Measurements from ENCODE around the gene DLG3.

DLG3 gene

DNA sequence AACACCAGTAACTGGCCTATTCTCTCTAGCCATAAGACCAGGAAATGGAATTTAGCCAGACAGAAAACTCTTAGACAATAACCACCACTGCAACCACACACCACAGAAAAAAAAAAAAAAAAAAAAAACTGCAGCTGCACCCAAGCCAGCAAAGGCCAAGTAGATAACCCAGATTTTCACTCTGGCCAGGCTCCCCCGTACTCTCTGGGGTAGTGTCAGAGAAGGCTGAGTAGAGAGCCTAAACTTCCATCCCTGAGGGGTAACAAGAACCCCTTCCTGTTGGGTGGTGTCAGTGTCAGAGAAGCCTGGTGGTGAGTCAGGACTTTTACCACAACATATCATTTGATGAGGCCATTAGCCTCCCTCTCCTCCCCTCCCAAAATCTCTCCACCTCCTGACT lies 5.6 kb upstream of the DLG3 start:
- no peaks in the 10 kb centered on the region for H3K27me3 ChIP-seq (replicated peaks; ENCODE audit: control insufficient read depth, insufficient read depth, low read length)

DNA sequence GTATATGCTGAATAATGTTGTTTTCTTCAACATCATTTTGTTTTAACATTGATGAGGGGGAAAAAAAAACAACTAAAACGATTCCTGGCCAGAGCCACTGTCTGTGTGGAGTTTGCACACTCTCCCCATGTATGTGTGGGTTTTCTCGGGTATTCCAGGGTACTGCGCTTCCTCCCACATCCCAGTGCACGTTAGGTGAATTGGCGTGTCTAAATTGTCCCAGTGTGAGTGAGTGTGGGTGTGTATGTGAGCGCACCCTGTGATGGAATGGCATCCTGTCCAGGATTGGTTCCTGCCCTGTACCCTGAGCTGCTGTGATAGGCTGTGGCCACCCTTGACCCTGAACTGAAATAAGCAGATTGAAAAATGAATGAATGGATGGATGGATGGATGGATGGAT lies 2.4 kb upstream of the DLG3 start:
- H3K4me3 ChIP-seq (replicated peaks; ENCODE audit: low read depth, low read length): no peak overlapping the region
- no peaks in the 10 kb centered on the region for H3K36me3 ChIP-seq (ENCODE audit: control insufficient read depth, insufficient read depth, low read length)
- DNase-seq (ENCODE audit: extremely low read depth, insufficient read length): no peak
- no peaks in the 10 kb centered on the region for H3K27me3 ChIP-seq (replicated peaks; ENCODE audit: control insufficient read depth, insufficient read depth, low read length)
- TF ChIP-seq, protein P1, sequence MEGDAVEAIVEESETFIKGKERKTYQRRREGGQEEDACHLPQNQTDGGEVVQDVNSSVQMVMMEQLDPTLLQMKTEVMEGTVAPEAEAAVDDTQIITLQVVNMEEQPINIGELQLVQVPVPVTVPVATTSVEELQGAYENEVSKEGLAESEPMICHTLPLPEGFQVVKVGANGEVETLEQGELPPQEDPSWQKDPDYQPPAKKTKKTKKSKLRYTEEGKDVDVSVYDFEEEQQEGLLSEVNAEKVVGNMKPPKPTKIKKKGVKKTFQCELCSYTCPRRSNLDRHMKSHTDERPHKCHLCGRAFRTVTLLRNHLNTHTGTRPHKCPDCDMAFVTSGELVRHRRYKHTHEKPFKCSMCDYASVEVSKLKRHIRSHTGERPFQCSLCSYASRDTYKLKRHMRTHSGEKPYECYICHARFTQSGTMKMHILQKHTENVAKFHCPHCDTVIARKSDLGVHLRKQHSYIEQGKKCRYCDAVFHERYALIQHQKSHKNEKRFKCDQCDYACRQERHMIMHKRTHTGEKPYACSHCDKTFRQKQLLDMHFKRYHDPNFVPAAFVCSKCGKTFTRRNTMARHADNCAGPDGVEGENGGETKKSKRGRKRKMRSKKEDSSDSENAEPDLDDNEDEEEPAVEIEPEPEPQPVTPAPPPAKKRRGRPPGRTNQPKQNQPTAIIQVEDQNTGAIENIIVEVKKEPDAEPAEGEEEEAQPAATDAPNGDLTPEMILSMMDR (IDR thresholded peaks at IDR 0.05; ENCODE audit: insufficient read depth, low read length, poor library complexity, severe bottlenecking): no peak

More for the DNA sequence above, 5.6 kb upstream of the DLG3 start:
- no peak for DNase-seq (ENCODE audit: extremely low read depth, insufficient read length)
- Histone ChIP-seq H3K4me3 (replicated peaks; ENCODE audit: low read depth, low read length) (no peak overlapping the region), H3K36me3 (ENCODE audit: control insufficient read depth, insufficient read depth, low read length) (no peaks in the 10 kb centered on the region)
- TF ChIP-seq, protein P1 (IDR thresholded peaks at IDR 0.05; ENCODE audit: insufficient read depth, low read length, poor library complexity, severe bottlenecking): no peak

DNA sequence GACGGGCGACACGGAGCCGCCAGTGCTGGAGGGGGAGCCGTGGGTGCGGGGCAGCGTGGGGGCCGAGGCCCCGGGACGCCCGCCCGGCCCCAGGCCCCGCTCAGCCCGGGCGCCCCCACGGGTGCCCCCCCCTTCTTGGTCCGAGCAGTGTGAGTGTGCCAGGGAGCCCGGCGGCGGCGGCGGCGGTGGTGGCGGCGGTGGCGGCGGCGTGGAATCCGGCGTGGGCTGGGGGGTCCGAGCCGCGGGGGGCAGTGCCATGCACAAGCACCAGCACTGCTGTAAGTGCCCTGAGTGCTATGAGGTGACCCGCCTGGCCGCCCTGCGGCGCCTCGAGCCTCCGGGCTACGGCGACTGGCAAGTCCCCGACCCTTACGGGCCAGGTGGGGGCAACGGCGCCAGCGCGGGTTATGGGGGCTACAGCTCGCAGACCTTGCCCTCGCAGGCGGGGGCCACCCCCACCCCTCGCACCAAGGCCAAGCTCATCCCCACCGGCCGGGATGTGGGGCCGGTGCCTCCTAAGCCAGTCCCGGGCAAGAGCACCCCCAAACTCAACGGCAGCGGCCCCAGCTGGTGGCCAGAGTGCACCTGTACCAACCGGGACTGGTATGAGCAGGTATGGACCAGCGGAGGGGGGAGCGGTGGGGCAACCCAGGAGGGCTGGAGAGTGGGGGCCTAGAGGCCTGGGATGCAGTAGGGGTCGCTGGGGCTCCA lies 466 bp downstream of the DLG3 start:
- no peaks in the 10 kb centered on the region for H3K36me3 ChIP-seq (ENCODE audit: control insufficient read depth, insufficient read depth, low read length)
- H3K4me3 ChIP-seq (replicated peaks; ENCODE audit: low read depth, low read length): 0 out of 2 replicates have a peak overlapping the region, but pooled peaks have one; percentile 14
- no peak for DNase-seq (ENCODE audit: extremely low read depth, insufficient read length)
- TF ChIP-seq, protein P1 (IDR thresholded peaks at IDR 0.05; ENCODE audit: insufficient read depth, low read length, poor library complexity, severe bottlenecking): no peak
- no peaks in the 10 kb centered on the region for H3K27me3 ChIP-seq (replicated peaks; ENCODE audit: control insufficient read depth, insufficient read depth, low read length)

DNA sequence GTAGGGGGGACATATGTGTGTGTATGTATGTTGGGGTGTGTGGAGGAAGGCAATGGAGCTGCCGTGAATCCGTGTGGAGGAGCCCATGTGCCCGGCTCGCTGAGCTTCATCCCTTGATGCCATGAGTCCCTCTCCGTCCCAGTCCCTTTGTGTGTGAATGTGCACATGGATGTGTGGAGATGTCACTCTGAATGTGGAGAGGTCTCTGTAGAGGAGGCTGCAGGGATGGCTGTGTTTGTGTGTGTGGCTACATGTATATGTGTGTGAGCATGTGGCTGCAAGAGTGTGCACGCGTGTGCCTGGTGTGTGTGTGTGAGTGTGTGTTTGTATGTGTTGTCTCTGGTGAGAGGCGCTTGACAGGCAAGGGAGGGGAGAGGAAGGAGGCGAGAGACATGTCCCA lies 1.3 kb downstream of the DLG3 start:
- no peaks in the 10 kb centered on the region for H3K27me3 ChIP-seq (replicated peaks; ENCODE audit: control insufficient read depth, insufficient read depth, low read length)
- no peak for DNase-seq (ENCODE audit: extremely low read depth, insufficient read length)
- TF ChIP-seq, protein P1 (IDR thresholded peaks at IDR 0.05; ENCODE audit: insufficient read depth, low read length, poor library complexity, severe bottlenecking): no peak
- no peaks in the 10 kb centered on the region for H3K36me3 ChIP-seq (ENCODE audit: control insufficient read depth, insufficient read depth, low read length)
- no peak overlapping the region for H3K4me3 ChIP-seq (replicated peaks; ENCODE audit: low read depth, low read length)

DNA sequence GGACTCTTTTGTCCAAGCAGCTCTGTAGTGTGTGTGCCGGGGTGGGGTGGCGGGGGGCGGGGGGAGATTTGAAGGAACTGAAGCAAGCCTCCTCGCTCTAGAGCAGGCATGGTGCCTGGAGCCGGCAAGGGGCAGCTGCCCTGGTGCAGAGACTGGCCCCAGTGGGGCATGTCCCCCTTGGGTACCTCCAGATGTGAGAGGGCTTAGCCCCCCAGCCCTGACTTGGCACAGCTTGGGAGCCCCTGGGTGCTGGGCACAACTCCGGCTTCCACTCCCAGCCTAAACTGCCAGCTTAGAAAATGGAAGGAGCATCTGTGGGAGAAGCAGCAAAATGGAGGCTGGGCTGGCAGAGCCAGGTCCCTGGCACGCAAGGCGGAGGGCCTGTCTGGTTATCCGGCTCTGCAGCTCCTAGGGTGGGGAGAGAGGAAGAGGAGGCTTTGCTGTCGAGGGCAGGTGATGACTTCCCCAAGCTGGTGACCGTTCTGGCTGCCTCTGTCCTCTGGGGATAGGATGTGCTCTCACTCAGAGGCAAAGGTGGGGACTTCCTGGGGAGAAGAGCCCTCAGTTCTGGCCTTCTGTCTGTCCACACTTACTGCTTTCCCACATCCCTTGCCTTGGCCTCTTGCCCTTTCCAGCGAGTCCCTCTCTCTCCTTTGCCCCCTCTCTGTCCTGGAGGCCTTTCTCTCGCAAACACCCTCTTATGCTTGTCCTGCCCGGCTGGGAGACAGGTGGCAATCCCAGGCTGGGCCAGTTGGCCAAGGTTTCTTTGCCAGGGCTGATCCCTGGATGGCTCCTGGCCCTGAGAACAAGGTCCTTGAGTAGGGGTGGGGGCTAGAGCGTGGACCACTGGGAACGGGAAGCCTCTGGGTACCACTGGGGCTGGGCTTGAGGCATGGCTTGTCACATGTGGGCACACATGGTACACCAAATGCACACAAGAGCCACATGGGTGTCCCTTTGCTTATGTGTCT lies 2.0 kb downstream of the DLG3 start:
- Histone ChIP-seq H3K4me3 (replicated peaks; ENCODE audit: low read depth, low read length) (no peak overlapping the region), H3K27me3 (replicated peaks; ENCODE audit: control insufficient read depth, insufficient read depth, low read length) (no peaks in the 10 kb centered on the region), H3K36me3 (ENCODE audit: control insufficient read depth, insufficient read depth, low read length) (no peaks in the 10 kb centered on the region)
- no peak for DNase-seq (ENCODE audit: extremely low read depth, insufficient read length)
- TF ChIP-seq, protein P1 (IDR thresholded peaks at IDR 0.05; ENCODE audit: insufficient read depth, low read length, poor library complexity, severe bottlenecking): no peak

Measured in GM06990 (cell line).